LNCAP (cell line): ENCODE measurements around the gene NOL4L.

Experiments used
- TF ChIP-seq, protein P1 (sequence below): fragments of 450-650 bp; IDR thresholded peaks from 2 replicates; pipeline ENCODE4 v1.5.1; 2017; ENCODE audit warnings: mild to moderate bottlenecking

Gene NOL4L

DNA sequence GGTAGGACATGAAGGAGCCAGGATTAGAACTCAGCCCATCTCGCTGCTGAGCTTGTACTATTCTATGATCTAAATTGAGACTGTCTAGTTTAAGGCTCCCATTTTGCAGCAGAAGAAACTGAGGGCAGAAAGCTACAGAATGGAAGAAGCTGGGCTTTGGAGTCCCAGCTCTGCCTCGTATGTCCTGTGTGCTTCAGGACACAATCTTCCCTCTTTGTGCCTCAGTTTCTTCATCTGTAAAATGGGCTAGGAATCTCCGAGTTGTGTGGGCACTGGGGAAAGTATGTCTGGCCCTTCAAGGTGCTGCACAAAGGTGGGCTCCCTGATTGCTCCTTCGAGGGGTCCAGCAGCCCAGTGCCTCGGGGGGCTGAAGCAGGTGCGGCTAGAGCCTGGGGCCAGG is 20.7 kb downstream of the NOL4L start:
- TF ChIP-seq, protein P1, sequence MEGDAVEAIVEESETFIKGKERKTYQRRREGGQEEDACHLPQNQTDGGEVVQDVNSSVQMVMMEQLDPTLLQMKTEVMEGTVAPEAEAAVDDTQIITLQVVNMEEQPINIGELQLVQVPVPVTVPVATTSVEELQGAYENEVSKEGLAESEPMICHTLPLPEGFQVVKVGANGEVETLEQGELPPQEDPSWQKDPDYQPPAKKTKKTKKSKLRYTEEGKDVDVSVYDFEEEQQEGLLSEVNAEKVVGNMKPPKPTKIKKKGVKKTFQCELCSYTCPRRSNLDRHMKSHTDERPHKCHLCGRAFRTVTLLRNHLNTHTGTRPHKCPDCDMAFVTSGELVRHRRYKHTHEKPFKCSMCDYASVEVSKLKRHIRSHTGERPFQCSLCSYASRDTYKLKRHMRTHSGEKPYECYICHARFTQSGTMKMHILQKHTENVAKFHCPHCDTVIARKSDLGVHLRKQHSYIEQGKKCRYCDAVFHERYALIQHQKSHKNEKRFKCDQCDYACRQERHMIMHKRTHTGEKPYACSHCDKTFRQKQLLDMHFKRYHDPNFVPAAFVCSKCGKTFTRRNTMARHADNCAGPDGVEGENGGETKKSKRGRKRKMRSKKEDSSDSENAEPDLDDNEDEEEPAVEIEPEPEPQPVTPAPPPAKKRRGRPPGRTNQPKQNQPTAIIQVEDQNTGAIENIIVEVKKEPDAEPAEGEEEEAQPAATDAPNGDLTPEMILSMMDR, result no peak

DNA sequence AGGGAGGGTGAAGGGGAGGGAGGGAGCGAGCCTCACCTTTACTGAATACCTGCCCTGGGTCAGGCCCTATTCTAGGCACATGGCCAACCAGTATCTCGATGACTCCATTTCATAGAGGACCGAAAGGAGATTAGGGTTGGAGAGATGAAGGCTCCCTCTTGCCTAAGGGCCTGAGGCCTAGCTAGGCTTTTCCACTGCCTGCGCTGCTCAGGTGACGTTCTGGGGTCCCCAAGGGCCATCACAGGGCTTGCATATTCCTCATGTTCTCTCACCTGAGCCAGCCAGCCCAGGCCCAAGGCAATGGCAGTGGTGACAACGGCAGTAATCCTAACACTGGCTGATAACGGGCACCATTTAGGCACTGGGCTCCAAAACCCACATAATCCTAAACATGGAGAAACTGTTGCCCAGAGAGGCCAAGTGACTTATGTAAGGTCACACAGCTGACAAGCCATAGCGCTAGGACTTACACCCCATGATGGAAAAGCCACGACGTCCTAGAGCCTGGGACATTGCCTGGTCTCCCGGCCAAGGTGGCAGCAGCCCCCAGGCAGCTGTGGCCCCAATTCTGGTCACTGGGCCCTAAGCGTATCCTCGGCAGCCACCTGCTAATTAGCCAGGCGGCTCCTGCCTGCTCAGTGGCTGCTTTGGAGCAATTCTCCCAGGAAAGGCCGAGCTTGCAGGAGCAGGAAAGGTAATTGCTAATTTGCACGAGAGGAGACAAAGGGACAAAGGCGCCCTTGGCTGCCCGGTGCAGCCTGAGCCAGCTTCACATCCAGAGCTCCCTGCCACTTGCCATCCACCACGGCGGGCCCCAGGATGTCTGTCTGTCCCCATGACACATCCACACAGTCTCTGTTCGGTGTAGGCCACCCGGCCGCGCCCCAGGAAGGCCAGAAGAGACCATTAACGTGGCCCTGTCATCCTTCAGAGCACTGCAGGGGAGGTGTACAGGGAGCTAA is 21.5 kb downstream of the NOL4L start:
- TF ChIP-seq, protein P1, result no peak

DNA sequence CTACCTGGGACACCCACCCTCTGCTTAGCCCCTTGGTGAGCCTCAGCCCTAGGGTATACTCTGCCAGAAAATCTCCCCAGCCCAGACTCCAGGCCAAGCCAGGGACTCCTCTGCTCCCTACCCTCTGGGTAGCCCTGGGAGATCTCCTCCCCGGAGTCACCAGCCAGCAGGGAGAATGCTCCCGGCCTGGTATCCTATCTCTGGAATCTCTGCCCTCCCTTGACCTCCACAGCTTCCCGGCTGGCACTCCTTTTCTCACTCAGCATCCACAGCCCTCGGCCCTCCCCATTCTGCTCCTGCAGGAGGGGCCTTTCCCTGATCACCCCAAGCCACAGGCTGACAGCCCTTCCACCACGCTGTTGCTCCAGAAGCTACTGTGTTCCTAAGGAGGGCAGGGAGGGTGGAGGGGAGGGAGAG is 22.6 kb downstream of the NOL4L start:
- TF ChIP-seq, protein P1, result no peak

DNA sequence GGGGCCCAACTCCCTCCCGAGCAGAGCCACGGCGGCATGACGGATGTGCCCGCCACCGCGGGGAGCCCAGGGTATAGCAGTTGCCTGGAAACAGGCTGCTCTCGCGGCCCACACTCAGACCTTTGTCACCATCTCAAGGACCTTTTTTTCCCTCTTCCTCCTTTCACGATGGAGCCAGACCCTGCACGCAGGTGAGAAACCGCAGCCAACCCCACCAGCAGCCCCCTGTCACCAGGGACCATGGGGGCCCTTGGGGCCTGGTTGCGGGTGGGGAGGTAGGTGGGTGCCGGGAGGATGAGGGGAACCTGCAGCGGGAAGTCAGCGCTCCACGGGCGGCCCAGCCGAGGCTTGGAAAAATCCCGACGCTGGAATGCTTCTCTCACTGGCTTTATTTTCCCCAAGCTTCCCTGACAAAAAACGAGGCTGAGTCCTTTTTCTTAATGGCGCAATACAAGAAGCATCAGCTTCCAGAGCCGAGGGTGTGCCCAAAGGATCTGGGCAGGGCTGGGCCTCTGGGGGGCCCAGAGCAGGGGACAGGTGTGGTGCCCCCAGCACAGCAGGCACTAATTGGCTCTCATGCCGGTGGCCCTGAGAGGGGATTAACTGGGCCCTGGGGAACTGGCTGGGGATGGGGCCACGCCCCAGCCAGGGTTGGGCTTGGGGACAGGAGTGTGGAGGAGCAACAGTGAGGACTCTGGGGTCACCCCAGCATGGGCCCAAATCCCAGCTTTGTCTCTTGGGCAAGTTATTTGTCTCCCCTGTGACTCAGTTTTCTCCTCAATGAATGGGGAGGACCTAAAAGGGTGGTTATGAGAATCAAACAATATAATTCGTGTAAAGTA is 23.9 kb downstream of the NOL4L start:
- TF ChIP-seq, protein P1, result no peak

DNA sequence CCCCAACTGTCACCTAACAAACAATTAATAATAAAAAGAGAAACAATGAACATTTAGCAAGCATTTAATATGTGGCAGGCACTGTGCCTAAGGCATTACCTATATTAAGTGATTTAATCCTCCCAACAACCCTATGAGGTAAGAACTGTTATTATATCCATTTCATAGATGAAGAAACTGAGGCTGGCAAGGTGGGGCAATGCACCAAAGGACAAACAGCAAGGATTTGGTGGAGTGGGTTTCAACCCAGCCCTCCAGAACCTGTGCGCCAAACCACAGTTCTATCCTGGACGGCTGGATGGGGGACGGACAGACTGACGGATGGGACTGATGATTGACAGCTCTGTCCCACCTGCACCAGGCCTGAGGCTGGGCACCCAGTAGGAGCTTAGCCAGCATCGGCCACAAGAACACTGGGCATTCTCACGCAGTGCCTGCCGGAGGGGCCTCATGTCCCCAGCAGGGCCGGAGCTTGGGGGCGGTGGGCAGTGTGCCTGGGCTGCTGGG is 24.6 kb downstream of the NOL4L start:
- TF ChIP-seq, protein P1, result no peak

DNA sequence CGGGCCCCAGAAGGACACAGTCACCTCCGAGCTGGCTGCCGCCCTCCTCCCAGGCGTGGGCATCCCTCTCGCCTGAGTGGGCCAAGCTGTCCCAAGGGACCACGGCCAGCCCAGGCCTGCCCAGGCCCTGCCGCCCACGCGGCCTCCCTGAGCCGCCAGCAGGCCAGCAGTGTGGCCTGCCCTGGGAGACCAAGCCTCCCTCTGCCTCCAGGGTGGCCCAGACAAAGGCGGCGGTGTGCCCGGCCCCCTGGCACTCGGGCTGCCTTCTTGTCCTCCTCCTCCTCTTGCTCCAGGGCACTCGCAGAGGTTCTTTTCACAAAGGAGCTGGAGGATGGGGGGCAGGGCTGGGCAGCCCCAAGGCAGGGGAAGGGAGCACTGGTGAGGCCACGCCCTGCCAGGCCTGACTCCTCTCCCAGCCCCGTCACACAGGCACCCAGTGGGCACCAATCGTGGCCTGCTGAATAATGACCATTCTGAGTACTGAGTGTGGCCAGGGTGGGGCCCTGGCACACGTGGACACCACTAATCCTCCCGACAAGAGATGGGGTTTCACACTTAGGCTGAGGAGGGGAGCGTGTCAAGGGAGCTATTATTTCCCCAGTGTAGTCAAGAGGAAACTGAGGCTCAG is 25.3 kb downstream of the NOL4L start:
- TF ChIP-seq, protein P1, result no peak

DNA sequence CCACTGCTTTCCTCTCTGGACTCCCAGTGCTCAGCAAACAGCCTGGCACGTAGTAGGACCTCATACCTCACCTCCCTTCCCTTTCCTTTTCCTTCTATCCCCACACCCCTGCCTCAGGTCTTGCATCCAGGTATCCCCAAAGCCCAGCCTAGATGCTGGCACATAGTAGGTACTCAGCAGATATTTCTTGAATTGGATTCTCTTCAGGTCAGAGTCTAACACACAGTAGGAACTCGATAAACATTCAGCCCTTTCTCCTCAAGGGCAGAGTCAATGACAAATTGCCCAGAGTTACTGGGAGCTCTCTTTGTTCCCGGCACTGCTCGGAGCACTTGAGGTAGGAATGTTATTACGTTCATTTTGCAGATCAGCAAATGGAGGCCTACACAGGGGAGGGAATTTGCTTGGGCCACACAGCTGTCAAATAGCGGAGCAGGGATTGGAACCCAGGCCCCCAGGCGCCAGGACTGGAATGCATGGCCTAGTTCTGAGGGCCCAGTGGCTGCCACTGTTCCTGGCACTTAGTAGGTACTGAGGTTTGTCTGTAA is 25.9 kb downstream of the NOL4L start:
- TF ChIP-seq, protein P1, result no peak
